Measurements from ENCODE around the gene PABPC1L.

PABPC1L gene

GRCh38 chr20:44945261-44945660, 35.4 kb downstream of the PABPC1L start:
- TF ChIP-seq ZFX (IDR thresholded peaks at IDR 0.05) = no peak
- TF ChIP-seq, protein P1, sequence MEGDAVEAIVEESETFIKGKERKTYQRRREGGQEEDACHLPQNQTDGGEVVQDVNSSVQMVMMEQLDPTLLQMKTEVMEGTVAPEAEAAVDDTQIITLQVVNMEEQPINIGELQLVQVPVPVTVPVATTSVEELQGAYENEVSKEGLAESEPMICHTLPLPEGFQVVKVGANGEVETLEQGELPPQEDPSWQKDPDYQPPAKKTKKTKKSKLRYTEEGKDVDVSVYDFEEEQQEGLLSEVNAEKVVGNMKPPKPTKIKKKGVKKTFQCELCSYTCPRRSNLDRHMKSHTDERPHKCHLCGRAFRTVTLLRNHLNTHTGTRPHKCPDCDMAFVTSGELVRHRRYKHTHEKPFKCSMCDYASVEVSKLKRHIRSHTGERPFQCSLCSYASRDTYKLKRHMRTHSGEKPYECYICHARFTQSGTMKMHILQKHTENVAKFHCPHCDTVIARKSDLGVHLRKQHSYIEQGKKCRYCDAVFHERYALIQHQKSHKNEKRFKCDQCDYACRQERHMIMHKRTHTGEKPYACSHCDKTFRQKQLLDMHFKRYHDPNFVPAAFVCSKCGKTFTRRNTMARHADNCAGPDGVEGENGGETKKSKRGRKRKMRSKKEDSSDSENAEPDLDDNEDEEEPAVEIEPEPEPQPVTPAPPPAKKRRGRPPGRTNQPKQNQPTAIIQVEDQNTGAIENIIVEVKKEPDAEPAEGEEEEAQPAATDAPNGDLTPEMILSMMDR (conservative IDR thresholded peaks at IDR 0.05) = no peak
- H3K27ac ChIP-seq = no peak overlapping the region

GRCh38 chr20:44946271-44946852, 36.5 kb downstream of the PABPC1L start:
- no peak overlapping the region for H3K27ac ChIP-seq
- TF ChIP-seq, protein P1 (conservative IDR thresholded peaks at IDR 0.05) = no peak

DNA sequence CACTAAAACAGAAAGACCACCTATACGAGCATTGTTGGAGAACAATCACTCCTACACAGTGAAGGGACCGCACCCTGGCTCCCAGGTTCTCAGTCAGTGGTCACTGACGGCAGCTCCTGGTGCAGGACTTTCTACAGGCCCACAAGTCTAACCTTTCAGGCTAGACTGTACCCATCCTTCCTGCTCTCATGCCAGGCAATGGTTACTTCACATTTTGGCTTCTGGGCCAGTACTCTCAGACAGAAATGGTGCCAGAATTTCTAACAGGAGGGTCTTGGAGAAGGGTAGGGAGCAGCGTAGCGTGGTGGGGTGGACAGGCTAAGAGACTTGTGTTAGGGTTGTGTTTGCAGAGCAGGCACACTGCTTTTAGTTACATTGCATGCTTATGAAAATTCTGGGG, 38.2 kb downstream of the PABPC1L start:
- H3K27ac ChIP-seq = no peak overlapping the region
- TF ChIP-seq, protein P1 (conservative IDR thresholded peaks at IDR 0.05) = no peak
- TF ChIP-seq ZFX (IDR thresholded peaks at IDR 0.05) = no peak

- H3K27ac ChIP-seq = no peak overlapping the region
- no peak for TF ChIP-seq ZFX (IDR thresholded peaks at IDR 0.05)
- TF ChIP-seq, protein P1 (conservative IDR thresholded peaks at IDR 0.05) = no peak
Observed at GRCh38 chr20:44948513-44948912, 38.7 kb downstream of the PABPC1L start.

DNA sequence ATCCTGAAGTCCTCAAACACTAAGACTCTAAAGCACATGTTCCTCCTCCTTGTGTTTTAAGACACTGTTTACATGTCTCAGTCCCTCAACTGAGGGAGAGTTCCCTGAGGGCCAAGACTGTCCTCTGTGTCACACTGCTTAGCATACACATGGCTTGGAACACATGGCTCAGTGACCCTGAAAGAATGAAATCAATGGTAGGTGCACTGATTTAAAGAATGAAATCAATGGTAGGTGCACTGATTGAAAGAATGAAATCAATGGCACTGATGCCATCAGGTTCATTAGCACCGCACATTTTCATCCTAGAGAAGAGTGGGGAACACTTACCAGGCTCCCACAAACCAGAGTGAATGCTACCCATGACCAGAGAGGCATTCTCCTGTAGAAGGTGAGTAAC, 40.5 kb downstream of the PABPC1L start:
- TF ChIP-seq, protein P1 (conservative IDR thresholded peaks at IDR 0.05) = no peak
- TF ChIP-seq ZFX (IDR thresholded peaks at IDR 0.05) = no peak
- no peak overlapping the region for H3K27ac ChIP-seq

DNA sequence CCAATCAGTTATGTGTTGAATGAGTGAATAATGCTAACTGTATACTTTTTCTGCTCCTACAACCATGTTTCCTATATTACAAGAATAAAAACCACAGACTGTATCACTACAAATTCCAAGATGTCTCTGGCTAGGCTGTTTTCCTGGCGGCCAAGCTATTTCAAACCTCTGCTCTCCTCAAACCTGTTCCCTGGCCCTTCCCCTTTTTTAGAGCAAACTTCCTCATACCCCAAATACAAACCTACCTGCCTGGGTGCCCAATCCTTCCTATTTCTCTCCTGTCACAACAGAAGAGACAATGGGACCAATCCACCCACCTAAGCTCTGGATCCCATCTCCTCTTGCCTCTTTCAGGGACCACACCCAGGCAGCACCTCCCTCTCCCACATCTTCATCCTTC, 42.9 kb downstream of the PABPC1L start:
- H3K27ac ChIP-seq = no peak overlapping the region
- TF ChIP-seq ZFX (IDR thresholded peaks at IDR 0.05) = no peak
- TF ChIP-seq, protein P1 (conservative IDR thresholded peaks at IDR 0.05) = no peak

DNA sequence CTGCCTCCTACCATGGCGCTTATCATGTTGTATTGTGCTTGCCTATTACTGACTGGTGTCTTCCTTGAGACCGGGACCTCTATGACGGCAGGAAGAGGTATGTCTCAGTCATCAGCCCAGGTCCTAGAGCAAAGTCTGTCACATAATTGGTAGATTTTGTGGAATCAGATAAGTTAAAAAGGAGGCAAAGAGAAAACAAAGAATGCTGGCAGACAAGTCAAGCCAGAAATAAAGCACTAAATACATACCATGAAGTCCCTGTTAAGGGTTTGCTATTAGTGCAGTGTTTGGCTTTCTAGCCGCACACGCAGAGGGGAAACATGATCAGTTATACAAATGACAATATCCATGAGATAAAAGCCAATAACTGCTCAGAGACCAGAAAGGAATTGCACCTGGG, 44.4 kb downstream of the PABPC1L start:
- no peak overlapping the region for H3K27ac ChIP-seq
- TF ChIP-seq ZFX (IDR thresholded peaks at IDR 0.05) = no peak
- TF ChIP-seq, protein P1 (conservative IDR thresholded peaks at IDR 0.05) = no peak

Data from C4-2B (cell line).